H54 (cell line): ENCODE measurements around the gene SREBF1.

Experiments used
- DNase-seq: peaks from one replicate; pipeline ENCODE4 v3.0.0; 2011; ENCODE audit warnings: low spot score, mixed read lengths; ENCODE audit not compliant: insufficient read length
- FAIRE-seq: peaks from 3 replicates; lab custom pipeline; 2011; peaks lifted over from hg19 to GRCh38; lab: Jason Lieb, UNC
- POLR2A ChIP-seq: IDR thresholded peaks from 2 replicates; pipeline ENCODE4 v1.6.1; 2011; ENCODE audit warnings: low read depth, mild to moderate bottlenecking, low read length

Gene SREBF1

DNA sequence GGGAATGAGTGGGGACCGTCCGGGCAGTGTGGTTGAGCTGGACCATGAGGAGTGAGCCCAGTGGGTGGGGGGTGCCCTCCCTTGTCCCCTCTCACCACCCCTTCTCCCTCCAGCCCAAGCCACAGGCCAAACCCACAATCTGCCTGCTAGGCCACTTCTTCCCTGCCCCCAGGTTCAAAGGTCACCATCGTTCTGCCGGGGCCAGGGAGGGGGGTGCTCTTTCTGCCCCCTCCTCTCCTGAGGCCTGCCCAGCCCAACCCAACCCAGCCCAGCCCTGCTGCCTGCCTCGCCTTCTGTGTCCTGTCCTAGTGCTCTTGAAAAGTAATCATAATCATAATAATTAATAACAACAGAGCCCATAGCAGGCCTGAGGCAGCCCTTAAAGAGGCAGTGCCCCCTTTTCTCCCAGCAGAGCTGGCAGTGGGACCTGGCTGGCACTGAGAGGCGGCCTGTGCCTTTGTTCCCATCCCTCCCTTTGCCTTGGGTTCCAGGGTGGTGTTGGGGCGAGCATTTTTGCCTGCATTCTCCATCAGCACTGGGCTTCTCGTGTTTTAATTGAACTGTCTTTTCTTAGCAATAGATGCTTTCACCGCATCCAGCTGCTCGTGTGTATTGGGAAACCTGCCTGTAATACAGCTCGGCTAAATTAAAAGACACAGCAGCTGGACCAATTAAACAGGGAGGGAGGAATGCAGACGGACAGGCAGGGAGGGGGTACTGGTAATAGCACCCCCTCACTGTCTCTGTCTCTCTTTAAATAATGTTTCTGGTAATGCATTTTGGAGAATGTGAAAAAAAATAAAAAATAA, 46.8 kb downstream of the SREBF1 start:
- no peak for FAIRE-seq

DNA sequence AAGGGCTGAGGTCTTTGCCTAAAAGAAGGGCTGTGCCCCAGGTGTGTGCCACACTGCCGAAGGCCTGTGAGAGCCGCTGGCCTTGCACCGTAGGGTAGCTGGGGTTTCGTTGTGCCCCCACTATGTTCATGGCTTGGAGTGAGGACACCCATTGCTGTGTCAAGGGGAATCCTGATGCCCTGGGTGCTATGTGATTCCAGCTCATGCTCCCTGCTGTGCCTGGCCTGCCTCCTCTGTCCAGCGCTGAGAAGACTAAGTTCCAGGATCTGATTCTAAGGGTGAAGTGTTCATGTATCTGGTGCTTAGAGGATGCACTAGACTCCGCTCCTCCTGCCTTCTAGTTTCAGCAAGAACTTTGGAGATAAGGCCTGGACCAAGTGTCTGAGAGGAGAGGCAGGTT, 47.4 kb downstream of the SREBF1 start:
- DNase-seq (no peak), FAIRE-seq (no peak)
- TF ChIP-seq POLR2A: no peak

More for the DNA sequence above, 46.8 kb downstream of the SREBF1 start:
- TF ChIP-seq POLR2A: no peak
- DNase-seq: no peak

GRCh38 chr17:17788967-17789366, 47.8 kb downstream of the SREBF1 start:
- no peak for FAIRE-seq
- no peak for DNase-seq
- TF ChIP-seq POLR2A: no peak

DNA sequence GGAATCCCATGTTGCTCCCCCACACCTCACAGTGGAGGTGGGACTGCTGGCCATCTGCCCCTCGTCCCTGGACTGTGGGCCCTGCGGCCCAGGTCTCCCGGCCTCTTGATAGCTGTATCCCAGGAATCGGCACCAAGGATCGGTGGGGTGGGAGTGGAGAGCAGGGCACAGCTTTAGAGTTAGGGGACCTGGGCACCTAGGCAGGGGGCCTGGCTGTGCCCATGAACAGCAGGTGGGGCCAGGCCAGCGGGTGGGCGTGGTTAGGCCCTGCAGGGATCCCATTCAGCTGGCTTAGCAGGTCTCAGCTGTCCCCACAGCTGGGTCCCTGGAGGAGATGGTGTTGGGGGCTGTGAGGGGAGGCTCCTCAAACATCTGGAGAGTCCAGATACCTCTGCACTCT, 49.2 kb downstream of the SREBF1 start:
- no peak for TF ChIP-seq POLR2A
- no peak for DNase-seq
- FAIRE-seq: no peak

DNA sequence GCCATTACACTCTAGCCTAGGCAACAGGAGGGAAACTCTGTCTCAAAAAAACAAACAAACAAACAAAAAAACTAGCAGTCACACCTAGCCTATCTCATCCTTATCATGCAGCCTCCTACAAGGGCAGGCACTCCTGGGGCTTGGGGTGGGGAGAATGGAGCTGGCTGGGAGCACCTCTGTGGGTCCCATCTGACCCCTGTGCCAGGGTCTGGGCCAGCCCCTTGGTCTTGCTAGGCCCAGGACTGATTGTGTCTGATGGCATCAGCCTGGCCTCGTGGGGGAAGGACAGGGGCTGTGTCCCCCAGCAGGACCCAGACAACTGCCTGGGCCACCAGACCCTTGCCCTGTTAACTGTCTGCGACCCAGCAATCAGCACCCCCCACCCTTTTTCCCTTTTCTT, 49.8 kb downstream of the SREBF1 start:
- TF ChIP-seq POLR2A: no peak
- FAIRE-seq (no peak), DNase-seq (no peak)

GRCh38 chr17:17785407-17785806, 51.4 kb downstream of the SREBF1 start:
- FAIRE-seq (no peak), DNase-seq (no peak)
- TF ChIP-seq POLR2A: no peak

DNA sequence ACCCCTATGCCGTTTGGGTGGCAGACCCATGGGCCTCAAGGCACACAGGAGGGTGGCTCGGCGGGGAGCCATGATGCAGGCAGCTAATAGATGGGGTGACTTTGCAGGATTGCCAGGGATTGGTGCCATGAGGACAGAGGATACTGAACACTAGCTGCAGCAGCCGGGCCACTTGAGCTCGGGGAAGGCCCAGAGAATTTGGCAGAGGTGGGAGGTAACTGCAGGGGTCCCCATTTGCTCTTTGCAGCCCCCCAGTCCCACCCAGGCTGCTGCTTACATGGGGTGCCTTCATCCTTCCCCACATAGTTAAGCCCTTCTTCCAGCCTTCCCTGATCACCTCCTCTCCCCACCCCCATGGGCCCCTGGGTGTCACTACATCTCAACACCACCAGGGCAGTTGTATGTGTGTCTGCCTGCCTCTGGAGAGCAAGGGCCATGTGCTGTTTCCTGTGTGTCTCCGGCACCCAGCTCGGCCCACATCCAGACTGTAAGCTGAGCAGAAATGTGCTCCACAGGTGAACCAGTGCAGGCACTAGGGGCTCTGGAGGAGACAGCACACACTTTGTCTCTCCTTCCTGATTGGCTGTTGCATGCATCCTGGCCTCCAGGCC, 52.0 kb downstream of the SREBF1 start:
- no peak for DNase-seq
- no peak for TF ChIP-seq POLR2A
- FAIRE-seq: no peak

DNA sequence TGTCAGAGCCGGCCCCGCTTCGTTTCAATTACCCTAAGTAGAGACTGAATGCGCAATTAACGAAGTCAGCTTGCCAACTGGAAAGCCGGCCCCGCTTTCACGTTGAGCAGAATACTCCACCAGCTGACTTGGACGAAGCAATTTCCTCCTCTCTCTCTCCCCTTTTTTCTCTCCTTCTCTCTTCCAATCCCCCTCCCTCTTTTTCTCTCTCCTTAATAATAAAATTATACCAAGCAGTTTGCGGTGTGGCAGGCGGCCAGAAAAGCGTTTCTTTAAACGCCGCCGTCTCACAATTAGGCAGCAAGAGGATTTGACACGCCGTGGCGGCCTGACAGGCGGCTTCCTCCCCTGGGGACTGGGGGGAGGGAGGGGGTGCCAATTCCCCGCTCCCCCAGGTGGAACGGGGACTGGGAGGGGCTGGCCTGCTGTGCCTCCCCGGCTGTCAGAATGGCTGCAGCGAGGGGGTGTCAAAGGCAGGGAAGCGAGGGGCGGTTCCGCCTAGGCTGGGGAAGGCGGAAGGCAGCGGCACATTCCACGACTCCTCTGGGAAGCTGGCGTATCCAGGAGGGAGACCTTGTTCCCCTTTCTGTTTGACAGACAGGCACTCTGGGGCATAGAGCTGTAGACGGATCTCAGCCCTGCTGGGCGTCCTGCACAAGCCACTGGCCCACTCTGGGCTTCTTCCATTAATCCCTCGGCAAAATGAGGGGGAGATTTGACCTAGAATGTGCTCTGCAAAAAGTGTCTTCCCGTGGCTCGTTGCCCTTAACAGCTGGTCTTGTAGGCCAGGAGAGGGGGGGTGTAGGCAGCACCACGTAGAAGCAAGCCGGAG, 52.7 kb downstream of the SREBF1 start:
- no peak for DNase-seq
- TF ChIP-seq POLR2A: no peak
- FAIRE-seq: no peak

GRCh38 chr17:17783116-17783824, 53.5 kb downstream of the SREBF1 start:
- TF ChIP-seq POLR2A: no peak
- DNase-seq (no peak), FAIRE-seq (no peak)

DNA sequence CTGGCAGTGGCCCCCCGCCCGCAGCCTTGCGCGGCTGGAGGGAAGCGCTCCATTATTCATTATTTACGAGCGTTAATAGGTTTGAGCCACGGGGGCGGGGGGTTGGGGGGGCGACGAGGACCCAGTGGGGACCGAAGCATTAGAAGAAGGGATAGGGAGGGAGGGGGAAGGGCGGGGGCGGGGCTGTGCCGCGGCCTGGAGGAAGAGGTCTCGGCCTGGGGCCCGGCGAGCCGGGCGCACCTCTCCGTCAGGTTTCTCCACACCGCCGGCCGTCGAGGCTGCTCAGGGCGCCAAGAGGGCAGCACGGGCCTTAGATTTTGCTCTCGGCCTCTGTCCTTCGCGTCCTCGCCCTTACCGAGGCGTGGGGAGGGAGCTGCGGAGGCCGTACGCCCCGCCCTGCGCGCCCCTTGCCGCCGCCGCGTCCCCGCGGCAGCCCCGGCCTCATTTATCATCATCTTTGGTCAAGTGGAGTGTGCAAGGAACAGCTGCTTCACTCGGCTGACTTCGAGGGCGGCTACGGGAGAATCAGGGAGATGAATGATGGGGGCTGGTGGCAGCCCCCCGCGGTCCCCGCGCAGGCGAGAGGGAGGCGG, 54.2 kb downstream of the SREBF1 start:
- DNase-seq: no peak
- TF ChIP-seq POLR2A: no peak
- FAIRE-seq: no peak

- DNase-seq: peak; percentile 89
- no peak for TF ChIP-seq POLR2A
- no peak for FAIRE-seq
Observed at GRCh38 chr17:17781591-17782496, 54.9 kb downstream of the SREBF1 start.

DNA sequence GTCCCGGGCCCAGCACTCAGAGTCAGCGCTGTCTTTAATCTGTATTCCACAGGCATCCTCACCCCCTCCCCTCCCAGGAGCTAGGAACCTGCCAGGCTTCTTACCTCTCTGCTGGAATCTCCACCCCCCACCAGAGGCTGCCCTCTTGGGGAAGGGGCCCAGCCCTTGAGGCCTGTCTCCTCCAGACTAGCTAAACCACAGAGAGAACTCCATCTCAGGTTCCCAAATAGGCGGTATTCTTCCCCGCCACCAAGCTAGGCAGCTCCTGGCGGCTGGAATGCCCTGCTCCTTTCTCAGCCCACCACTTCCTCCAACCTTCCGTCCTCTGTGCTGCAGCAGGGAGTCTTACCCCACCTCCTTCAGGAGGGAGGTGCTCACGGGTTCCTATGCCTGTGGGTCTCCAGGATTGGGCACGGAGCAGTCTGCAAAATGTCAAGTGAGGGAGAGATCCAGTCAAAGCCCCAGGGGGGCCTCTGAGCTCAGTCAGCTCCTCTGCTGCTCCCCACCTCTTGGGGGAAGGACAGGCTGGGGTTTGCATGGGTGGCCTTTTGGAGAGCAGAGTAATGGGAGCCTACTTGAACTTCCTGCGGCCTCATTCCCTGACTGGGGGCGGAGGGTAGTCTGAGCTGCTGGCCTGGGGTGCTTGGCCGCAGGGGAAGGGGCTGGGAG, 55.7 kb downstream of the SREBF1 start:
- FAIRE-seq (no peak), DNase-seq (peak; percentile 88)
- 0 out of 2 replicates have a peak, but pooled peaks have one; percentile 15 for TF ChIP-seq POLR2A
